Midbrain (tissue), 1 donor: ENCODE data around the gene PCDHGA11.
"Not testable (repeated sequence)": the region's sequence is repeated elsewhere in the genome, so short reads cannot be mapped to it uniquely, and the experiment has no call there.

Experiments used
- DNase-seq: peaks from one replicate; lab custom pipeline; 2025; lab: John Stamatoyannopoulos, UW

Gene PCDHGA11

DNA sequence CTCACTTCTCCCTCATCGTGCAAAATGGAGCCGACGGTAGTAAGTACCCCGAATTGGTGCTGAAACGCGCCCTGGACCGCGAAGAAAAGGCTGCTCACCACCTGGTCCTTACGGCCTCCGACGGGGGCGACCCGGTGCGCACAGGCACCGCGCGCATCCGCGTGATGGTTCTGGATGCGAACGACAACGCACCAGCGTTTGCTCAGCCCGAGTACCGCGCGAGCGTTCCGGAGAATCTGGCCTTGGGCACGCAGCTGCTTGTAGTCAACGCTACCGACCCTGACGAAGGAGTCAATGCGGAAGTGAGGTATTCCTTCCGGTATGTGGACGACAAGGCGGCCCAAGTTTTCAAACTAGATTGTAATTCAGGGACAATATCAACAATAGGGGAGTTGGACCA is 10.4 kb downstream of the PCDHGA11 start:
- no peak for DNase-seq

- not testable (repeated sequence) for DNase-seq
These were observed 11.5 kb downstream of the PCDHGA11 start for GRCh38 chr5:141432308-141432707.

- DNase-seq, result not testable (repeated sequence)
These were observed 11.9 kb downstream of the PCDHGA11 start for GRCh38 chr5:141432726-141433125.

- DNase-seq, result no peak
These were observed 13.2 kb downstream of the PCDHGA11 start for GRCh38 chr5:141434006-141434405.

- DNase-seq, result no peak
These were observed 16.4 kb downstream of the PCDHGA11 start for GRCh38 chr5:141437221-141437620.

GRCh38 chr5:141439411-141440141 is 18.7 kb downstream of the PCDHGA11 start:
- no peak for DNase-seq

DNA sequence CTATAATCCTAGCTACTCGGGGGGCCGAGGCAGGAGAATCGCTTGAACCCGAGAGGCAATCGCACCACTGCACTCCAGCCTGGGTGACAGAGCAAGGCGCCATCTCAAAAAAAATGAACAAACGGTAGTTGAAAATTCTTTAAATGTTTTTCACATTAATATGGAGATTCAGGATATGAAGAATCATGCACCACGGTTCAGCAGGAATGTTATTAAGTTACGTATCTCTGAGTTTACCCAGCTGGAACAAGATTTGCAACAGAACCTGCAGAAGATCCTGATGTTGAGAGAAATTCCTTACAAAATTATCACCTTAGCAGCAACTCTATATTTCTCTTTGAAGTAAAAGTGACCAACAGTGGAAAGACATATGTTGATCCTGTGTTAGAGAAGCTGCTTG is 19.5 kb downstream of the PCDHGA11 start:
- DNase-seq, result no peak

DNA sequence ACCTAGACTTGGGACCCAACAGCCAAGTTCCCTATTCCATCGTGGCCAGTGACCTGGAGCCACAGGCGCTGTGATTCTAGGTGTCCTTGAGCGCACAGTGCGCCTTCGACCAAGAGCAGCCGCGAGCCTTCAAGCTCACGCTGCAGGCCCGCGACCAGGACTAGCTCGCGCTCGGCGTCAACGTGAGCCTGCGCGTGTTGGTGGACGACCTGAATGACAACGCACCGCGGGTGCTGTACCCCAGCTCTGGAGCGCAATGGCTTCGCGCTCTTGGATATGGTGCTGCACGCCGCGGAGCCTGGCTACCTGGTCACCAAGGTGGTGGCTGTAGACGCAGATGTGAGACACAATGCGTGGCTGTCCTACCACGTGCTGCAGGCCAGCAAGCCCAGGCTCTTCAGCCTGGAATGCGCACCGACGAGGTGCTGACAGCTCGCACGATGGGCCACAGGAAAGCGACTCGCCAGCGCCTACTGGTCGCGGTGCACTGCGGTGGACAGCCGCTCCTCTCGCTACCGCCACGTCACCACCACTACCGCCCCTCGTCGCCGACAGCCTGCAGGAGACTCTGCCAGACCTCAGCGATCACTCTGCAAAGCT is 20.8 kb downstream of the PCDHGA11 start:
- no peak for DNase-seq

- DNase-seq, result no peak
These were observed 44.5 kb downstream of the PCDHGA11 start for GRCh38 chr5:141465351-141465750.
